ENCODE results near the gene FBXL20. TPM values are rescaled to one million over a fixed set of nuclear protein-coding genes. Genes with fewer than 3 reads are reported as not detected.

FBXL20 gene
- total RNA-seq, 4 donors from 2014 or later: 10.4 to 15.4 (median 13.1) TPM

DNA sequence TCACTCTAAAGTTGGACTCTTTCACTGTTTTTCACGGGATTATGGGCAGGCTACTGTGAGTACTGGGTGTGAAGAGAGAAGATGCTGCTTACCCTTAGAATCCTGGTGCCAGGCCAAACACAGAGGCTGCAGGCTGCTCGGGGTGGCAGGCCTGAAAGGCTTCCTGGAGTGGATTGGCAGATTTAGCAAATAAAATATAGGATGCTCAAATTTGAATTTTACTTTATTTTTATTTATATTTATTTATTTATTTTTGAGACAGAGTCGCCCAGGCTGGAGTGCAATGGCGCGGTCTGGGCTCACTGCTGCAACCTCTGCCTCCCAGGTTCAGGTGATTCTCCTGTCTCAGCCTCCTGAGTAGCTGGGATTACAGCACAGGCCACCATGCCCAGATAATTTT lies 160.8 kb downstream of the FBXL20 start:
- no peak for DNase-seq
- in situ Hi-C loops (cut with MboI; ENCODE audit: low sequenced_read_pairs in 4 of 4) (loop anchor here in 2 of 4 donors (5.0 to 10.0 kb wide), 2 partner anchors 33 to 76 kb away; partner anchors contain the start of gene ARL5C (in 1 of the 2)), intact Hi-C loops (cut with DNase I; ENCODE audit: low total_unique reads) (loop anchor here (10.0 kb wide), 1 partner anchor 256 kb away; no protein-coding TSS in a partner anchor)
- ATAC-seq: no peak
- H3K27me3 ChIP-seq: no peaks in the 10 kb centered on the region
- H3K4me3 ChIP-seq: no peak overlapping the region
- no peaks in the 10 kb centered on the region for H3K9me3 ChIP-seq
- H3K4me1 ChIP-seq: peaks cover 6 to 7% of the 10 kb centered on the region in 2 donors
- no peaks in the 10 kb centered on the region for H3K36me3 ChIP-seq
- TF ChIP-seq, protein P1, sequence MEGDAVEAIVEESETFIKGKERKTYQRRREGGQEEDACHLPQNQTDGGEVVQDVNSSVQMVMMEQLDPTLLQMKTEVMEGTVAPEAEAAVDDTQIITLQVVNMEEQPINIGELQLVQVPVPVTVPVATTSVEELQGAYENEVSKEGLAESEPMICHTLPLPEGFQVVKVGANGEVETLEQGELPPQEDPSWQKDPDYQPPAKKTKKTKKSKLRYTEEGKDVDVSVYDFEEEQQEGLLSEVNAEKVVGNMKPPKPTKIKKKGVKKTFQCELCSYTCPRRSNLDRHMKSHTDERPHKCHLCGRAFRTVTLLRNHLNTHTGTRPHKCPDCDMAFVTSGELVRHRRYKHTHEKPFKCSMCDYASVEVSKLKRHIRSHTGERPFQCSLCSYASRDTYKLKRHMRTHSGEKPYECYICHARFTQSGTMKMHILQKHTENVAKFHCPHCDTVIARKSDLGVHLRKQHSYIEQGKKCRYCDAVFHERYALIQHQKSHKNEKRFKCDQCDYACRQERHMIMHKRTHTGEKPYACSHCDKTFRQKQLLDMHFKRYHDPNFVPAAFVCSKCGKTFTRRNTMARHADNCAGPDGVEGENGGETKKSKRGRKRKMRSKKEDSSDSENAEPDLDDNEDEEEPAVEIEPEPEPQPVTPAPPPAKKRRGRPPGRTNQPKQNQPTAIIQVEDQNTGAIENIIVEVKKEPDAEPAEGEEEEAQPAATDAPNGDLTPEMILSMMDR (IDR thresholded peaks at IDR 0.05 in 4 of 5, conservative IDR thresholded peaks at IDR 0.05 in 1 of 5): no peak
- TF ChIP-seq POLR2A (IDR thresholded peaks at IDR 0.05): no peak
- no peak overlapping the region for H3K27ac ChIP-seq

GRCh38 chr17:39239640-39240314 lies 161.6 kb downstream of the FBXL20 start:
- no peak for TF ChIP-seq POLR2A (IDR thresholded peaks at IDR 0.05)
- TF ChIP-seq, protein P1 (IDR thresholded peaks at IDR 0.05 in 4 of 5, conservative IDR thresholded peaks at IDR 0.05 in 1 of 5): peak; percentile 38 to 63 (median 62)
- no peaks in the 10 kb centered on the region for H3K27me3 ChIP-seq
- ATAC-seq (peak in 1 of 2 donors; percentile 40), DNase-seq (no peak)
- H3K4me1 ChIP-seq: peaks cover 0 to 7% of the 10 kb centered on the region in 2 donors
- in situ Hi-C loops (cut with MboI; ENCODE audit: low sequenced_read_pairs in 4 of 4): loop anchor here in 3 of 4 donors (5.0 to 10.0 kb wide), 2 partner anchors 32 to 75 kb away; partner anchors contain the start of gene ARL5C (in 2 of the 3)
- H3K4me3 ChIP-seq: no peak overlapping the region
- no peaks in the 10 kb centered on the region for H3K9me3 ChIP-seq
- intact Hi-C loops (cut with DNase I; ENCODE audit: low total_unique reads): loop anchor here (10.0 kb wide), 1 partner anchor 255 kb away; no protein-coding TSS in a partner anchor
- no peaks in the 10 kb centered on the region for H3K36me3 ChIP-seq
- H3K27ac ChIP-seq: no peak overlapping the region

DNA sequence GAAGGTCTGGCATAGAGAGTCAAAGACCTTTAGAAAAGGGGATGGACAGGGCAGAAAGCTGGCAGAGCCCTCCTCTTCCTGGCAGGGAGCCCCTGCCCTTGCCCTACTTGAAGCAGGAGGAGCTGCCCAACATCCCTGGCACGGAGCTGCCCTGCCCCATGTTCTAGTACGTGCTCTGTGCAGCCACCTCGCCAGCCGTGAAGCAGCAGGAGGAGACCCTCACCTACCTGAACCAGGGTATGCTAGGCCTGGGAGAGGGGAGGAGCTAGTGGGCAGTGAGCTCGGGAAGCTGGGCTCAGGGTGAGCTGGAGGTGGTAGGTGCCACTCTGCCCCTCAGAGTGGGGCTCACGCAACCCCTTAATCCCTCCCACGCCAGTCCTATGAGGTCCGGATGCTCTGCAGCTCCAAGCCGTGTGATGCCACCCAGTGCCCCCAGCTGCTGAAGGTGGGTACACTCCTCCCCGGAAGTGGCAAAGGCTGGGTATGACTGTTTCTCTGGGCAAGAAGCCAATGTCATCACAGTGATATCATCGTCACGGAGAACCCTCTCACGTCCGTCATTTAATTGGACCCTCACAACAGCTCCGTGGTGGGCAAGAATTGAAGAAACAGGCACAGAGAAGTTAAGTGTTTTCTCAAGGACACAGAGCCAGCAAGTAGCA lies 163.0 kb downstream of the FBXL20 start:
- H3K36me3 ChIP-seq: no peaks in the 10 kb centered on the region
- no peak overlapping the region for H3K27ac ChIP-seq
- H3K4me1 ChIP-seq: peaks cover 0 to 7% of the 10 kb centered on the region in 2 donors
- ATAC-seq (peak in 1 of 2 donors; percentile 34), DNase-seq (peak in 1 of 2 donors; percentile 48)
- no peaks in the 10 kb centered on the region for H3K27me3 ChIP-seq
- H3K4me3 ChIP-seq: no peak overlapping the region
- TF ChIP-seq POLR2A (IDR thresholded peaks at IDR 0.05): no peak
- TF ChIP-seq, protein P1 (IDR thresholded peaks at IDR 0.05 in 4 of 5, conservative IDR thresholded peaks at IDR 0.05 in 1 of 5): no peak
- in situ Hi-C loops (cut with MboI; ENCODE audit: low sequenced_read_pairs in 4 of 4) (loop anchor here in 1 of 4 donors (10.0 kb wide), 1 partner anchor 74 kb away; the partner anchor contains the start of gene ARL5C), intact Hi-C loops (cut with DNase I; ENCODE audit: low total_unique reads) (no loop called here)
- no peaks in the 10 kb centered on the region for H3K9me3 ChIP-seq

GRCh38 chr17:39237586-39237985 lies 163.8 kb downstream of the FBXL20 start:
- DNase-seq: no peak
- Histone ChIP-seq H3K27ac (no peak overlapping the region), H3K9me3 (no peaks in the 10 kb centered on the region), H3K27me3 (no peaks in the 10 kb centered on the region), H3K36me3 (no peaks in the 10 kb centered on the region), H3K4me3 (no peak overlapping the region), H3K4me1 (peaks cover 0 to 7% of the 10 kb centered on the region in 2 donors)
- ATAC-seq: no peak
- no peak for TF ChIP-seq POLR2A (IDR thresholded peaks at IDR 0.05)
- TF ChIP-seq, protein P1 (IDR thresholded peaks at IDR 0.05 in 4 of 5, conservative IDR thresholded peaks at IDR 0.05 in 1 of 5): no peak
- intact Hi-C loops (cut with DNase I; ENCODE audit: low total_unique reads) (no loop called here), in situ Hi-C loops (cut with MboI; ENCODE audit: low sequenced_read_pairs in 4 of 4) (loop anchor here in 1 of 4 donors (10.0 kb wide), 1 partner anchor 73 kb away; the partner anchor contains the start of gene ARL5C)
